Islet precursor cell (in vitro differentiated cells): ENCODE results near the gene ATG9A.

Experiments
- DNase-seq: peaks from one replicate; pipeline ENCODE4 v3.0.0-alpha.2; 2018

The ATG9A gene

GRCh38 chr2:219175928-219176817 is 53.3 kb downstream of the ATG9A start:
- no peak for DNase-seq

- DNase-seq, result no peak
Measured at GRCh38 chr2:219175486-219175885, 54.0 kb downstream of the ATG9A start.

DNA sequence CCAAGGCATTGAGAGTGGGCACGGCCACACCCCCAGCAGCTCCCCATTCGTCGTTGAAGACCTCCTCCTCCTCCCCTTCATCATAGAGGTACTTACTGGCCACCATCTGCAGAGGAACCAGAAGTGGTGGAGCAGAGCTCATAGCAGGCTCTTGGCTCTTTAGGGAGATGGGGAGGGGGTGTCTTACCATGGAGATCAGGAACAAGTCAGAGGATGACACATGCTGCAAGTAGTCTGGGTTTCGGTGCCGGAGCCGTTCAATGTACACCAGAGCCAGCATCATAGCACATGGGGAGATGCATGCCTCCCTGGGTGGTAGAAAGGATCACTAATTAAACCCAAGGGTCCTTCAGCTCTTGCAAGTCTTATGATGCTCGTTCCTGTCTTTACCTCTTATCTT is 54.6 kb downstream of the ATG9A start:
- DNase-seq, result no peak

GRCh38 chr2:219174146-219174545 is 55.3 kb downstream of the ATG9A start:
- DNase-seq, result no peak

DNA sequence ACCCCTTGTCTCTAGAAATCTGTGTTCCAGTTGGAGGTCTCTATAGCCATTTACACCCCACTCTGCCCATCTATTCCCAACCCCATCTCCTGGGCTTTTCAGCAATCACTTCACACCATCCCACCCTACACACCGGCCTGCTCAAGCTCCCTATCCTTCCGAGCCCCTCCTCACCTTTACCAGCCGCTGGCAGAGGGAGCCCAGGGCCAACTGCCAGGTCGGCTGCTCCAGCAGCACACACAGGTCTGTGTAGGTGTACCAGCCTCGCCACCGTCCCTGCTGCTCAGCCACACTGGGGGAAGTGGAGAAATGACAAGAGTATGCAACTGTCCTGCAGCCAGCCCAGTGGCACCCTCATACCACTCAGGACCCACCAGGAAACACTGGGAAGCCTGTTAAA is 56.3 kb downstream of the ATG9A start:
- no peak for DNase-seq

- DNase-seq, result no peak
Measured at GRCh38 chr2:219172231-219173154, 56.9 kb downstream of the ATG9A start.

DNA sequence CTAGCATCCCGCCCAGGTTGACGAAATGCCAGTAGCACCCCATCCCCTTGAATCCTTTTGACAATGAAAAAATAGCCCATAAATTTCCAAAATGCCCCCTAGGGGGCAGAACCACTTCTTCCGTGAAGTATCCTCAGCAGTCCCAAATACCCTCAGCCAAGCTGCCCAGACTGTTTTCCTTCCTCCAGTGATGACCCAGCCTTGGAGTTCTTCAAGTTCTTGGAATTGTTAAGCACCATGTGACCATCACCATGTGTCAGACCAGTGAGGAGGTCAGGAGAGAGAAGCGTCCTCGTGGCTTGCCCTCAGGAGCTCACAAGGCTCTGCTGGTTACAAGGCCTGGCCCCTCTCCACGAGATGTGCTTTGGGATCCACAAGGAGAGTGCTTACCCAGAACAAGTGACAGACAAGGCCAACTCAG is 58.2 kb downstream of the ATG9A start:
- peak; percentile 90 for DNase-seq

DNA sequence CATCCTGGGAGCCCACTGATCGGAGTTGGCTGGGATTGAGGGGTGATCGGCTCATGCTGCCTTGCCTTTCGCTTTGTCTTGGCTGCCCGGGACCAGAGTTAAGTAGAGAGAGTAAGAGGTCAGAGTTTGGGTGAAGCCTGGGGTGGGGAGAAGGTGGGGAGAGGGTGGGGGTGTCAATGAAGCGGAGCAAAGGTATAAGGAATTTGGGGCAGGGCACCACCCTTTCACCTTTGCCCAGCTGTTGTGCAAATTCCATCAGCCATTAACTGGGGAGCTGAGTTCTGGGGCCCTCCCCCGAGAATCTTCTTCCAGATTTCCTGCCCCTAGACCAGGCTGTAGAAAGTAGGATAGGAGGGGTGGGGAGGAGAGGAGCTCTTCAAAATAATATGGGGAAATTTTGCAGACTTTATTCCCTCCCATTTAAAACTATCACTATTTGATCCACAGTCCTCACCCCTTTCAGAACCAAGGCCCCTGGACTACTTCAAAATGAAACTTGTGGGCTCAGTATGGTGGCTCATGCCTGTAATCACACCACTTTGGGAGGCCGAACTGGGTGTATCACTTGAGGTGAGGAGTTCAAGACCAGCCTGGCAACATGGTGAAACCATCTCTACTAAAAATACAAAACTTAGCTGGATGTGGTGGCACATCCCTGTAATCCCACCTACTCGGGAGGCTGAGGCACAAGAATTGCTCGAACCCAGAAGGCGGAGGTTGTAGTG is 59.3 kb downstream of the ATG9A start, which contains the start of gene SLC23A3:
TSS of gene SLC23A3 (minus strand) at position 100 of the 725 bp plus-strand sequence. CDS start at position 55, 45 bp downstream.
- DNase-seq, result no peak
